ENCODE data around the gene GPX3.

The GPX3 gene

GRCh38 chr5:151005187-151005949, 15.0 kb upstream of the GPX3 start:
- Histone ChIP-seq H3K36me3 (replicated peaks) (no peaks in the 10 kb centered on the region), H3K4me1 (no peaks in the 10 kb centered on the region), H3K4me3 (no peak overlapping the region), H3K27me3 (ENCODE audit: low read depth) (no peaks in the 10 kb centered on the region; the same call in 1 of the 2 replicates), H3K9me3 (no peaks in the 10 kb centered on the region)
- DNase-seq (ENCODE audit: low spot score in 2 of 2), result no peak
- in situ Hi-C loops (cut with MboI; ENCODE audit: low sequenced_read_pairs), result no loop called here

- no peaks in the 10 kb centered on the region; the same call in 1 of the 2 replicates for H3K27me3 ChIP-seq (ENCODE audit: low read depth)
- DNase-seq (ENCODE audit: low spot score in 2 of 2), result no peak
- no peak overlapping the region for H3K4me3 ChIP-seq
- no peaks in the 10 kb centered on the region for H3K4me1 ChIP-seq
- in situ Hi-C loops (cut with MboI; ENCODE audit: low sequenced_read_pairs), result no loop called here
- H3K36me3 ChIP-seq (replicated peaks), result no peaks in the 10 kb centered on the region
- no peaks in the 10 kb centered on the region for H3K9me3 ChIP-seq
Observed at GRCh38 chr5:151005950-151006576, 14.3 kb upstream of the GPX3 start.

GRCh38 chr5:151006704-151007334, 13.6 kb upstream of the GPX3 start:
- H3K9me3 ChIP-seq, result no peaks in the 10 kb centered on the region
- no peaks in the 10 kb centered on the region for H3K36me3 ChIP-seq (replicated peaks)
- no peak for DNase-seq (ENCODE audit: low spot score in 2 of 2)
- H3K4me1 ChIP-seq, result no peaks in the 10 kb centered on the region
- no peak overlapping the region for H3K4me3 ChIP-seq
- H3K27me3 ChIP-seq (ENCODE audit: low read depth), result no peaks in the 10 kb centered on the region; the same call in 1 of the 2 replicates
- in situ Hi-C loops (cut with MboI; ENCODE audit: low sequenced_read_pairs), result no loop called here

- in situ Hi-C loops (cut with MboI; ENCODE audit: low sequenced_read_pairs), result no loop called here
- no peak for DNase-seq (ENCODE audit: low spot score in 2 of 2)
- no peaks in the 10 kb centered on the region for H3K36me3 ChIP-seq (replicated peaks)
- no peaks in the 10 kb centered on the region for H3K4me1 ChIP-seq
- no peak overlapping the region for H3K4me3 ChIP-seq
- no peaks in the 10 kb centered on the region for H3K9me3 ChIP-seq
- no peaks in the 10 kb centered on the region; the same call in 1 of the 2 replicates for H3K27me3 ChIP-seq (ENCODE audit: low read depth)
Observed at GRCh38 chr5:151007430-151008209, 12.8 kb upstream of the GPX3 start.

GRCh38 chr5:151008210-151008491, 12.2 kb upstream of the GPX3 start:
- no peak for DNase-seq (ENCODE audit: low spot score in 2 of 2)
- Histone ChIP-seq H3K4me3 (no peak overlapping the region), H3K27me3 (ENCODE audit: low read depth) (no peaks in the 10 kb centered on the region; the same call in 1 of the 2 replicates), H3K9me3 (no peaks in the 10 kb centered on the region), H3K4me1 (no peaks in the 10 kb centered on the region), H3K36me3 (replicated peaks) (no peaks in the 10 kb centered on the region)
- in situ Hi-C loops (cut with MboI; ENCODE audit: low sequenced_read_pairs), result no loop called here

GRCh38 chr5:151008906-151009305, 11.5 kb upstream of the GPX3 start:
- Histone ChIP-seq H3K36me3 (replicated peaks) (no peaks in the 10 kb centered on the region), H3K9me3 (no peaks in the 10 kb centered on the region), H3K27me3 (ENCODE audit: low read depth) (no peaks in the 10 kb centered on the region; the same call in 1 of the 2 replicates), H3K4me1 (no peaks in the 10 kb centered on the region), H3K4me3 (no peak overlapping the region)
- no peak for DNase-seq (ENCODE audit: low spot score in 2 of 2)
- in situ Hi-C loops (cut with MboI; ENCODE audit: low sequenced_read_pairs), result no loop called here

GRCh38 chr5:151012862-151013261, 7.5 kb upstream of the GPX3 start:
- no peaks in the 10 kb centered on the region for H3K27me3 ChIP-seq (ENCODE audit: low read depth)
- no peaks in the 10 kb centered on the region for H3K9me3 ChIP-seq
- no peaks in the 10 kb centered on the region for H3K36me3 ChIP-seq (replicated peaks)
- no peak for DNase-seq (ENCODE audit: low spot score in 2 of 2)
- H3K4me1 ChIP-seq, result no peaks in the 10 kb centered on the region
- no peak overlapping the region for H3K4me3 ChIP-seq
- in situ Hi-C loops (cut with MboI; ENCODE audit: low sequenced_read_pairs), result no loop called here

GRCh38 chr5:151014680-151015343, 5.6 kb upstream of the GPX3 start:
- Histone ChIP-seq H3K36me3 (replicated peaks) (no peaks in the 10 kb centered on the region), H3K9me3 (no peaks in the 10 kb centered on the region), H3K27me3 (ENCODE audit: low read depth) (no peaks in the 10 kb centered on the region), H3K4me1 (no peaks in the 10 kb centered on the region), H3K4me3 (no peak overlapping the region)
- no peak for DNase-seq (ENCODE audit: low spot score in 2 of 2)
- in situ Hi-C loops (cut with MboI; ENCODE audit: low sequenced_read_pairs), result no loop called here

GRCh38 chr5:151015974-151016587, 4.3 kb upstream of the GPX3 start:
- Histone ChIP-seq H3K4me1 (peaks cover 5% of the 10 kb centered on the region), H3K9me3 (no peaks in the 10 kb centered on the region)
- in situ Hi-C loops (cut with MboI; ENCODE audit: low sequenced_read_pairs), result no loop called here

GRCh38 chr5:151016700-151017099, 3.7 kb upstream of the GPX3 start:
- peaks cover 7% of the 10 kb centered on the region for H3K4me1 ChIP-seq
- no peaks in the 10 kb centered on the region for H3K36me3 ChIP-seq (replicated peaks)
- no peaks in the 10 kb centered on the region for H3K27me3 ChIP-seq (ENCODE audit: low read depth)
- H3K4me3 ChIP-seq, result no peak overlapping the region
- no peaks in the 10 kb centered on the region for H3K9me3 ChIP-seq
- no peak for DNase-seq (ENCODE audit: low spot score in 2 of 2)
- in situ Hi-C loops (cut with MboI; ENCODE audit: low sequenced_read_pairs), result no loop called here

More at GRCh38 chr5:151015974-151016587, 4.3 kb upstream of the GPX3 start:
- Histone ChIP-seq H3K27me3 (ENCODE audit: low read depth) (no peaks in the 10 kb centered on the region), H3K36me3 (replicated peaks) (no peaks in the 10 kb centered on the region), H3K4me3 (no peak overlapping the region)
- no peak for DNase-seq (ENCODE audit: low spot score in 2 of 2)

- no peak overlapping the region for H3K4me3 ChIP-seq
- no peaks in the 10 kb centered on the region for H3K36me3 ChIP-seq (replicated peaks)
- H3K27me3 ChIP-seq (ENCODE audit: low read depth), result no peaks in the 10 kb centered on the region
- no peaks in the 10 kb centered on the region for H3K9me3 ChIP-seq
- H3K4me1 ChIP-seq, result peaks cover 7% of the 10 kb centered on the region
- in situ Hi-C loops (cut with MboI; ENCODE audit: low sequenced_read_pairs), result no loop called here
- no peak for DNase-seq (ENCODE audit: low spot score in 2 of 2)
Observed at GRCh38 chr5:151017897-151018296, 2.5 kb upstream of the GPX3 start.

- no peak for DNase-seq (ENCODE audit: low spot score in 2 of 2)
- no peaks in the 10 kb centered on the region for H3K27me3 ChIP-seq (ENCODE audit: low read depth)
- no peak overlapping the region for H3K4me3 ChIP-seq
- H3K9me3 ChIP-seq, result no peaks in the 10 kb centered on the region
- in situ Hi-C loops (cut with MboI; ENCODE audit: low sequenced_read_pairs), result no loop called here
- no peaks in the 10 kb centered on the region for H3K36me3 ChIP-seq (replicated peaks)
- H3K4me1 ChIP-seq, result peaks cover 7% of the 10 kb centered on the region
Observed at GRCh38 chr5:151018846-151019245, 1.5 kb upstream of the GPX3 start.

- in situ Hi-C loops (cut with MboI; ENCODE audit: low sequenced_read_pairs), result no loop called here
- H3K4me1 ChIP-seq, result peaks cover 7% of the 10 kb centered on the region
- H3K9me3 ChIP-seq, result no peaks in the 10 kb centered on the region
- H3K4me3 ChIP-seq, result no peak overlapping the region
- H3K36me3 ChIP-seq (replicated peaks), result no peaks in the 10 kb centered on the region
- H3K27me3 ChIP-seq (ENCODE audit: low read depth), result no peaks in the 10 kb centered on the region
- DNase-seq (ENCODE audit: low spot score in 2 of 2), result no peak
Observed at GRCh38 chr5:151019331-151019730, 1.1 kb upstream of the GPX3 start.

Measured in HAP-1 (cell line).